ENCODE data around the gene CST8. TPM values are rescaled to one million over a fixed set of nuclear protein-coding genes. Genes with fewer than 3 reads are reported as not detected.
"Not testable (repeated sequence)": the region's sequence is repeated elsewhere in the genome, so short reads cannot be mapped to it uniquely, and the experiment has no call there.

CST8 gene
- total RNA-seq, 6 experiments from 2014 or later: not detected

GRCh38 chr20:23459461-23460150 is 31.3 kb upstream of the CST8 start:
- H3K27me3 Mint-ChIP-seq (ENCODE audit: insufficient read depth): peaks cover 13% of the 10 kb centered on the region
- no peaks in the 10 kb centered on the region for H3K9me3 Mint-ChIP-seq
- TF ChIP-seq CTCF (IDR thresholded peaks at IDR 0.05): no peak
- no peak overlapping the region for H3K4me3 Mint-ChIP-seq
- no peaks in the 10 kb centered on the region for H3K4me1 Mint-ChIP-seq (ENCODE audit: low read depth)
- DNase-seq: no peak
- H3K36me3 Mint-ChIP-seq (ENCODE audit: low read depth): no peaks in the 10 kb centered on the region
- no peak overlapping the region for H3K27ac Mint-ChIP-seq

GRCh38 chr20:23461180-23461579 is 29.7 kb upstream of the CST8 start:
- no peaks in the 10 kb centered on the region for H3K4me1 Mint-ChIP-seq (ENCODE audit: low read depth)
- H3K27me3 Mint-ChIP-seq (ENCODE audit: insufficient read depth): peaks cover 10% of the 10 kb centered on the region
- no peak overlapping the region for H3K4me3 Mint-ChIP-seq

GRCh38 chr20:23466961-23467360 is 24.0 kb upstream of the CST8 start:
- not testable (repeated sequence) for H3K27ac Mint-ChIP-seq; H3K36me3 Mint-ChIP-seq (ENCODE audit: low read depth); H3K9me3 Mint-ChIP-seq; H3K4me1 Mint-ChIP-seq (ENCODE audit: low read depth); H3K27me3 Mint-ChIP-seq (ENCODE audit: insufficient read depth); H3K4me3 Mint-ChIP-seq; DNase-seq

More at GRCh38 chr20:23461180-23461579, 29.7 kb upstream of the CST8 start:
- Mint-ChIP-seq H3K9me3 (peaks cover 3% of the 10 kb centered on the region; the same call in 1 of the 2 replicates), H3K27ac (no peak overlapping the region), H3K36me3 (ENCODE audit: low read depth) (no peaks in the 10 kb centered on the region)
- TF ChIP-seq CTCF (IDR thresholded peaks at IDR 0.05): no peak
- DNase-seq: no peak

GRCh38 chr20:23472306-23472705 is 18.6 kb upstream of the CST8 start:
- H3K27ac Mint-ChIP-seq; H3K4me3 Mint-ChIP-seq; DNase-seq; H3K4me1 Mint-ChIP-seq (ENCODE audit: low read depth); H3K9me3 Mint-ChIP-seq; H3K27me3 Mint-ChIP-seq (ENCODE audit: insufficient read depth); H3K36me3 Mint-ChIP-seq (ENCODE audit: low read depth): not testable (repeated sequence)

GRCh38 chr20:23473293-23473692 is 17.6 kb upstream of the CST8 start:
- not testable (repeated sequence) for H3K4me1 Mint-ChIP-seq (ENCODE audit: low read depth); H3K27ac Mint-ChIP-seq; H3K9me3 Mint-ChIP-seq; DNase-seq; H3K4me3 Mint-ChIP-seq; H3K36me3 Mint-ChIP-seq (ENCODE audit: low read depth); H3K27me3 Mint-ChIP-seq (ENCODE audit: insufficient read depth)

GRCh38 chr20:23475395-23475794 is 15.5 kb upstream of the CST8 start:
- peaks cover 4% of the 10 kb centered on the region; the same call in 1 of the 2 replicates for H3K27me3 Mint-ChIP-seq (ENCODE audit: insufficient read depth)
- H3K9me3 Mint-ChIP-seq: no peaks in the 10 kb centered on the region
- H3K4me1 Mint-ChIP-seq (ENCODE audit: low read depth): no peaks in the 10 kb centered on the region
- no peak for DNase-seq
- H3K27ac Mint-ChIP-seq: no peak overlapping the region
- H3K36me3 Mint-ChIP-seq (ENCODE audit: low read depth): no peaks in the 10 kb centered on the region
- no peak for TF ChIP-seq CTCF (IDR thresholded peaks at IDR 0.05)
- no peak overlapping the region for H3K4me3 Mint-ChIP-seq

- DNase-seq: no peak
- Mint-ChIP-seq H3K27me3 (ENCODE audit: insufficient read depth) (peaks cover 4% of the 10 kb centered on the region; the same call in 1 of the 2 replicates), H3K4me3 (no peak overlapping the region), H3K9me3 (no peaks in the 10 kb centered on the region), H3K4me1 (ENCODE audit: low read depth) (no peaks in the 10 kb centered on the region), H3K27ac (no peak overlapping the region), H3K36me3 (ENCODE audit: low read depth) (no peaks in the 10 kb centered on the region)
- no peak for TF ChIP-seq CTCF (IDR thresholded peaks at IDR 0.05)
Observed at GRCh38 chr20:23476015-23476754, 14.7 kb upstream of the CST8 start.
